Adrenal gland (tissue), 12 donors: ENCODE measurements around the gene DOHH. TPM values are rescaled to one million over a fixed set of nuclear protein-coding genes. Genes with fewer than 3 reads are reported as not detected.

Experiments
- DNase-seq, 7 donors: peaks; one replicate each; pipeline ENCODE4 v3.0.0-alpha.2; 2019 to 2020
- H3K27ac ChIP-seq, 5 donors: fragments of 200-600 bp; sonication (generic) in 4 of 5; 1 replicate in 3 of 5; 2 replicates in 2 of 5; pipeline versions ENCODE4 v1.5.1 to v1.8.0; 2016 to 2020; ENCODE audit warnings: mild to moderate bottlenecking in 1 of 5
- H3K27me3 ChIP-seq: fragments of 200-600 bp; 2 replicates; pipeline ENCODE4 v1.8.0; 2021
- H3K36me3 ChIP-seq, 2 donors: fragments of 200-600 bp; replicated peaks in 1 of 2; 1 replicate in 1 of 2; 2 replicates in 1 of 2; pipeline versions ENCODE4 v1.5.1 to v1.8.0; 2018 to 2022
- H3K4me1 ChIP-seq, 2 donors: fragments of 200-600 bp; replicated peaks in 1 of 2; 1 replicate in 1 of 2; 2 replicates in 1 of 2; pipeline versions ENCODE4 v1.5.1 to v1.8.0; 2018 to 2021
- H3K4me3 ChIP-seq, 4 donors: fragments of 200-600 bp; sonication (generic) in 3 of 4; one replicate each; pipeline ENCODE4 v1.5.1; 2016 to 2018
- H3K9me3 ChIP-seq, 3 donors: fragments of 200-600 bp; sonication (generic) in 1 of 3; replicated peaks in 1 of 3; 1 replicate in 2 of 3; 2 replicates in 1 of 3; pipeline versions ENCODE4 v1.5.1 to v1.8.0; 2016 to 2021
- CTCF ChIP-seq, 6 experiments: fragments of 450-650 bp in 4 of 6; fragments of 200-600 bp in 2 of 6; sonication (generic) in 1 of 6; IDR thresholded peaks; 1 replicate in 5 of 6; 2 replicates in 1 of 6; pipeline versions ENCODE4 v1.5.1 to v1.8.0; 2016 to 2021; ENCODE audit warnings: antibody characterized with exemption in 6 of 6, mild to moderate bottlenecking in 2 of 6, moderate library complexity in 1 of 6
- POLR2A ChIP-seq, 2 donors: fragments of 450-650 bp; IDR thresholded peaks; one replicate each; pipeline ENCODE4 v1.6.1; 2017; ENCODE audit warnings: antibody characterized with exemption in 2 of 2, mild to moderate bottlenecking in 2 of 2, moderate library complexity in 1 of 2
- WGBS, 4 donors: extraction: QIAGEN DNeasy Blood & Tissue Kit in 2 of 4; methylation state at CpG; one replicate each; pipeline versions ENCODE4 v1.1.5 to v1.1.7; 2013 to 2017; 5-methylcytosine and 5-hydroxymethylcytosine counted together
- intact Hi-C, 2 donors: fragments of 100-400 bp; cut with DNase I; formaldehyde crosslinking; loops; one replicate each; pipeline versions ENCODE4 v1.14.1 to v1.15.0; 2022 to 2023
- polyA plus RNA-seq, 3 donors: library from polyadenylated mRNA; stranded (reverse); fragments of 200-250 nt in 2 of 3; fragments of 350-450 nt in 1 of 3; fragmentation: Illumina TruSeq in 1 of 3; extraction: RNeasy Lipid Tissue Mini Kit (QIAGEN cat#74804) in 1 of 3; gene quantifications; one replicate each; pipeline ENCODE4 v1.2.3, GENCODE V29; 2013 to 2014
- total RNA-seq, 9 donors: library from RNA; depleted of rRNA in 4 of 9; stranded (reverse); fragments of >200 nt in 4 of 9; fragments of 120-200 nt in 1 of 9; fragmentation: NEBNext Ultra II Directional in 1 of 9; extraction: Animal tissue kit (Norgen Biotek cat#: 25700) in 1 of 9; gene quantifications; one replicate each; pipeline versions ENCODE4 v1.1.0 to v1.2.4, GENCODE V29; 2013 to 2023
- donor health status: healthy with polysubstance abuse.
- donor health status: Bipolar disorder and iron deficiency.
- donor health status: DM: yes; HTN: yes; CAD: no.
- donor health status: DM: no; HTN: no; CAD: no.
- donor health status: DM: no; HTN: no; CAD: no.
- donor health status: DM: yes; HTN: yes; CAD: no.

DOHH gene
- total and polyA plus RNA-seq, 12 donors: 0.92 to 22.8 (median 13.8) TPM

- H3K9me3 ChIP-seq: no peaks in the 10 kb centered on the region
- H3K4me1 ChIP-seq: peaks cover 8 to 19% of the 10 kb centered on the region in 2 donors
- intact Hi-C loops: no loop called here
- DNase-seq: no peak
- no peak overlapping the region for H3K27ac ChIP-seq
- TF ChIP-seq POLR2A (IDR thresholded peaks at IDR 0.05) (no peak), CTCF (IDR thresholded peaks at IDR 0.05) (no peak)
- H3K4me3 ChIP-seq: no peak overlapping the region
- H3K36me3 ChIP-seq: peaks cover 0 to 33% of the 10 kb centered on the region in 2 donors
- H3K27me3 ChIP-seq: no peaks in the 10 kb centered on the region
- 90 to 98% (median 97%) methylated on average over 5 of the region's 5 CpGs for WGBS, 4 donors
Measured at GRCh38 chr19:3497757-3498520, 2.5 kb downstream of the DOHH start.

- DNase-seq: no peak
- intact Hi-C loops: no loop called here
- Histone ChIP-seq H3K4me1 (peaks cover 8 to 15% of the 10 kb centered on the region in 2 donors), H3K4me3 (no peak overlapping the region), H3K27me3 (no peaks in the 10 kb centered on the region), H3K36me3 (peaks cover 0 to 46% of the 10 kb centered on the region in 2 donors), H3K9me3 (no peaks in the 10 kb centered on the region), H3K27ac (no peak overlapping the region)
- no peak for TF ChIP-seq POLR2A (IDR thresholded peaks at IDR 0.05)
- no peak for TF ChIP-seq CTCF (IDR thresholded peaks at IDR 0.05)
- 91 to 100% (median 96%) methylated on average over 11 to 32 of the region's 32 CpGs for WGBS, 4 donors
Measured at GRCh38 chr19:3496392-3497273, 3.8 kb downstream of the DOHH start.

- Histone ChIP-seq H3K36me3 (peaks cover 0 to 52% of the 10 kb centered on the region in 2 donors), H3K27ac (no peak overlapping the region), H3K9me3 (no peaks in the 10 kb centered on the region), H3K27me3 (no peaks in the 10 kb centered on the region), H3K4me3 (no peak overlapping the region), H3K4me1 (peaks cover 4 to 6% of the 10 kb centered on the region in 2 donors)
- intact Hi-C loops: no loop called here
- 92 to 96% (median 95%) methylated on average over 15 to 18 of the region's 18 CpGs for WGBS, 4 donors
- TF ChIP-seq CTCF (IDR thresholded peaks at IDR 0.05): no peak
- TF ChIP-seq POLR2A (IDR thresholded peaks at IDR 0.05): no peak
- DNase-seq: no peak
Measured at GRCh38 chr19:3494559-3494958, 5.9 kb downstream of the DOHH start.

GRCh38 chr19:3494051-3494450 is 6.4 kb downstream of the DOHH start:
- intact Hi-C loops: no loop called here
- no peaks in the 10 kb centered on the region for H3K9me3 ChIP-seq
- no peak for TF ChIP-seq CTCF (IDR thresholded peaks at IDR 0.05)
- TF ChIP-seq POLR2A (IDR thresholded peaks at IDR 0.05): no peak
- peaks cover 0 to 52% of the 10 kb centered on the region in 2 donors for H3K36me3 ChIP-seq
- H3K27me3 ChIP-seq: no peaks in the 10 kb centered on the region
- H3K27ac ChIP-seq: no peak overlapping the region
- H3K4me3 ChIP-seq: no peak overlapping the region
- 83 to 94% (median 89%) methylated on average over 7 to 15 of the region's 15 CpGs for WGBS, 4 donors
- H3K4me1 ChIP-seq: peaks cover 0 to 2% of the 10 kb centered on the region in 2 donors
- DNase-seq: no peak
